ENCODE results near the gene ZMYND11. TPM values are rescaled to one million over a fixed set of nuclear protein-coding genes. Genes with fewer than 3 reads are reported as not detected.

Gene ZMYND11
- total and polyA plus RNA-seq, 2 of the 8 experiments (the other 6 are each of a cell fraction or from before 2014, with no cell fraction given), result 7.5 to 26.6 TPM

DNA sequence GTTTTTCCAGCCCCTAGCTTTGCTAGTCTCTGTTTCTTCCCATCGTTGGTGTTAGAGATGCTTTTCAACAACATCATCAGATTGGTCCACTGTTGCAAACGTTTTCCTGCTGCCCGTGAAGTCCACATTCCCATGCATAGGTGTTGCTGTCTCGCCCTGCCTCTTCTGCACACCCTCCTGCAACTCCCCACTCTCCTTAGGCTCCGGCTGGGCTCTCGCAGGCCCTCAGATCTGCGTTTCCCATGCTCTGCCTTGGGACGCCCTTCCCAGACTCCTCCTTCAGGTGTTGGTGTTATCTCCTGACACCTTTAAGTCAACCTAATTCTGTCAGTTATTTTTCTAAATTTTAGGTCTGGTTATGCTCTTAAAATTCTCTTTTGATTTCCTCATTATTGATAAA, 55.0 kb downstream of the ZMYND11 start:
- no peak overlapping the region for H2BK15ac ChIP-seq (ENCODE audit: low read length)

More for the DNA sequence above, 55.0 kb downstream of the ZMYND11 start:
- Histone ChIP-seq H3K56ac (replicated peaks; ENCODE audit: insufficient read length, low read depth, low read length) (no peak overlapping the region), H3K36me3 (ENCODE audit: control insufficient read depth in 2 of 4, insufficient read depth in 4 of 4, low read length in 3 of 4) (no peaks in the 10 kb centered on the region), H4K91ac (replicated peaks; ENCODE audit: insufficient read length, low read length) (no peak overlapping the region), H2BK12ac (ENCODE audit: low read depth, low read length) (no peak overlapping the region), H3K4me1 (replicated peaks in 1 of 4; ENCODE audit: control insufficient read depth in 3 of 4, insufficient read depth in 4 of 4, low read length in 3 of 4) (peaks cover 0 to 4% (median 3%) of the 10 kb centered on the region in 4 experiments; a peak in 2 of 7 replicates), H3K18ac (ENCODE audit: extremely low read depth, low read length) (no peak overlapping the region), H3K9ac (replicated peaks in 1 of 4; ENCODE audit: extremely low read depth in 1 of 4, low read depth in 3 of 4, low read length in 3 of 4) (no peak overlapping the region), H3K4me3 (ENCODE audit: extremely low read depth in 1 of 4, insufficient read depth in 2 of 4, low read depth in 3 of 4, low read length in 4 of 4) (no peak overlapping the region), H3K79me1 (ENCODE audit: low read depth, low read length) (no peaks in the 10 kb centered on the region), H2BK20ac (ENCODE audit: low read length) (no peak overlapping the region), H3K14ac (ENCODE audit: insufficient read length) (no peak overlapping the region), H3K4ac (replicated peaks; ENCODE audit: insufficient read length, low read depth, low read length) (no peak overlapping the region), H2BK120ac (replicated peaks; ENCODE audit: low read depth, low read length) (no peak overlapping the region), H3K9me3 (ENCODE audit: insufficient read depth in 2 of 2, low read depth in 1 of 2, low read length in 1 of 2) (no peaks in the 10 kb centered on the region), H4K8ac (ENCODE audit: extremely low read depth, insufficient read depth, low read length) (no peak overlapping the region), H3K23ac (ENCODE audit: insufficient read length) (no peak overlapping the region), H2AFZ (ENCODE audit: low read length) (no peak overlapping the region), H3K4me2 (ENCODE audit: insufficient read depth in 1 of 2, low read depth in 2 of 2, low read length in 2 of 2) (no peak overlapping the region), H4K5ac (ENCODE audit: insufficient read length, low read depth, low read length) (no peak overlapping the region), H2BK5ac (ENCODE audit: low read depth, low read length) (no peak overlapping the region), H3K27me3 (replicated peaks in 1 of 4; ENCODE audit: control insufficient read depth in 3 of 4, extremely low read depth in 1 of 4, insufficient read depth in 3 of 4, low read length in 3 of 4) (no peaks in the 10 kb centered on the region), H2AK5ac (ENCODE audit: low read depth, low read length) (no peak overlapping the region), H3K23me2 (ENCODE audit: low read depth, low read length) (no peaks in the 10 kb centered on the region), H4K20me1 (replicated peaks in 1 of 2; ENCODE audit: control insufficient read depth in 1 of 2, insufficient read depth in 2 of 2, low read length in 2 of 2) (peaks cover 0 to 3% of the 10 kb centered on the region in 2 experiments), H3K79me2 (ENCODE audit: control insufficient read depth in 1 of 2, insufficient read depth in 2 of 2, low read length in 2 of 2) (no peaks in the 10 kb centered on the region), H3K27ac (ENCODE audit: low read depth, low read length) (no peak overlapping the region)
- TF ChIP-seq POLR2AphosphoS5 (IDR thresholded peaks at IDR 0.05; ENCODE audit: low read depth, low read length), result no peak
- TF ChIP-seq, protein P1, sequence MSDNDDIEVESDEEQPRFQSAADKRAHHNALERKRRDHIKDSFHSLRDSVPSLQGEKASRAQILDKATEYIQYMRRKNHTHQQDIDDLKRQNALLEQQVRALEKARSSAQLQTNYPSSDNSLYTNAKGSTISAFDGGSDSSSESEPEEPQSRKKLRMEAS (IDR thresholded peaks at IDR 0.05), result no peak
- DNase-seq (ENCODE audit: low read depth in 1 of 2, low spot score in 2 of 2), result no peak
- FAIRE-seq, result no peak
- CTCF ChIA-PET (ENCODE audit: partially characterized antibody), result interaction anchor here (1.2 kb wide), 1 partner anchor 41 kb away, joined by 8 read pairs; no protein-coding TSS in a partner anchor
- WGBS, 2 experiments (ENCODE audit: extremely low coverage in 1 of 2, insufficient coverage in 1 of 2, insufficient read length in 1 of 2, insufficient replicate concordance in 2 of 2, low coverage in 1 of 2, low lambda C conversion rate in 2 of 2, missing lambda C conversion rate in 1 of 2), result 85% methylated on average over 8 of the region's 8 CpGs; no CpG with 5 or more reads in 1 of the 2 experiments
- POLR2A ChIA-PET (ENCODE audit: partially characterized antibody), result no interaction called here
